ENCODE data around the gene DEFB114.

DEFB114 gene

GRCh38 chr6:49934770-49935169, 29.2 kb downstream of the DEFB114 start:
- DNase-seq: no peak

- no peak for DNase-seq
Observed at GRCh38 chr6:49933526-49933925, 30.4 kb downstream of the DEFB114 start.

- no peak for DNase-seq
Observed at GRCh38 chr6:49929340-49929739, 34.6 kb downstream of the DEFB114 start.

- no peak for DNase-seq
Observed at GRCh38 chr6:49923826-49924225, 40.1 kb downstream of the DEFB114 start.

- DNase-seq: no peak
Observed at GRCh38 chr6:49919935-49920644, 43.9 kb downstream of the DEFB114 start.

GRCh38 chr6:49919261-49919660, 44.7 kb downstream of the DEFB114 start:
- DNase-seq: no peak

GRCh38 chr6:49918787-49919186, 45.2 kb downstream of the DEFB114 start:
- no peak for DNase-seq

- DNase-seq: no peak
Observed at GRCh38 chr6:49915035-49915434, 48.9 kb downstream of the DEFB114 start.

GRCh38 chr6:49913636-49914375, 50.2 kb downstream of the DEFB114 start:
- peak; percentile 76 for DNase-seq

GRCh38 chr6:49912196-49912595, 51.8 kb downstream of the DEFB114 start:
- DNase-seq: no peak

GRCh38 chr6:49911252-49911651, 52.7 kb downstream of the DEFB114 start:
- DNase-seq: no peak
